ENCODE data around the gene ESYT1. TPM values are rescaled to one million over a fixed set of nuclear protein-coding genes. Genes with fewer than 3 reads are reported as not detected.
A peak's percentile ranks its signal among the peaks of the same experiment; 100 is the strongest.

Gene ESYT1
- polyA plus RNA-seq, 4 donors: 74.7 to 87.1 (median 75.3) TPM

- DNase-seq (ENCODE audit: low read depth in 4 of 4, low spot score in 2 of 4): no peak
Observed at GRCh38 chr12:56164345-56164729, 36.3 kb downstream of the ESYT1 start.

- DNase-seq (ENCODE audit: low read depth in 4 of 4, low spot score in 2 of 4): no peak
Observed at GRCh38 chr12:56165369-56165768, 37.3 kb downstream of the ESYT1 start.

GRCh38 chr12:56169229-56169759, 41.2 kb downstream of the ESYT1 start:
- no peak for DNase-seq (ENCODE audit: low read depth in 4 of 4, low spot score in 2 of 4)

- DNase-seq (ENCODE audit: low read depth in 4 of 4, low spot score in 2 of 4): no peak
Observed at GRCh38 chr12:56172839-56173238, 44.8 kb downstream of the ESYT1 start.

GRCh38 chr12:56178347-56178746, 50.3 kb downstream of the ESYT1 start:
- no peak for DNase-seq (ENCODE audit: low read depth in 4 of 4, low spot score in 2 of 4)

GRCh38 chr12:56186957-56187356, 58.9 kb downstream of the ESYT1 start:
- DNase-seq (ENCODE audit: low read depth in 4 of 4, low spot score in 2 of 4): no peak

- no peak for DNase-seq (ENCODE audit: low read depth in 4 of 4, low spot score in 2 of 4)
Observed at GRCh38 chr12:56188131-56188777, 60.2 kb downstream of the ESYT1 start.

- DNase-seq (ENCODE audit: low read depth in 4 of 4, low spot score in 2 of 4): no peak
Observed at GRCh38 chr12:56188778-56189098, 60.7 kb downstream of the ESYT1 start.

GRCh38 chr12:56189099-56189917, 61.2 kb downstream of the ESYT1 start, which contains the start of gene SMARCC2:
SMARCC2 (minus strand) TSS chr12:56189483; CDS start chr12:56189461, 22 bp downstream.
- peak; percentile 56 to 82 (median 70) for DNase-seq (ENCODE audit: low read depth in 4 of 4, low spot score in 2 of 4)

- DNase-seq (ENCODE audit: low read depth in 4 of 4, low spot score in 2 of 4): peak; percentile 86 to 93 (median 90)
Observed at GRCh38 chr12:56189918-56190694, 62.0 kb downstream of the ESYT1 start.

- no peak for DNase-seq (ENCODE audit: low read depth in 4 of 4, low spot score in 2 of 4)
Observed at GRCh38 chr12:56190695-56191155, 62.7 kb downstream of the ESYT1 start.

- no peak for DNase-seq (ENCODE audit: low read depth in 4 of 4, low spot score in 2 of 4)
Observed at GRCh38 chr12:56192582-56192981, 64.5 kb downstream of the ESYT1 start.

- peak in 3 of 4 donors; percentile 56 to 84 (median 65) for DNase-seq (ENCODE audit: low read depth in 4 of 4, low spot score in 2 of 4)
Observed at GRCh38 chr12:56193025-56193578, 65.0 kb downstream of the ESYT1 start.

Other genes with a start within 250 kb of the ESYT1 start
- 10 to 100 TPM; 34.9 to 41.9 (median 36.4) TPM for gene PYM1, start 200.4 kb upstream of the ESYT1 start, polyA plus RNA-seq (ENCODE audit: insufficient read length in 4 of 4)
- 10 to 100 TPM; 15.8 to 26.4 (median 21.8) TPM for gene DGKA, start 197.1 kb upstream of the ESYT1 start, polyA plus RNA-seq (ENCODE audit: insufficient read length in 4 of 4)
- 1 to 10 TPM; 3.3 to 4.6 (median 4.2) TPM for gene PMEL, start 162.2 kb upstream of the ESYT1 start, polyA plus RNA-seq (ENCODE audit: insufficient read length in 4 of 4)
- 10 to 100 TPM; 52.0 to 75.1 (median 67.0) TPM for gene CDK2, start 161.4 kb upstream of the ESYT1 start, polyA plus RNA-seq (ENCODE audit: insufficient read length in 4 of 4)
- gene RAB5B, start 154.2 kb upstream of the ESYT1 start, polyA plus RNA-seq (ENCODE audit: insufficient read length in 4 of 4): 100 to 1,000 TPM; 155 to 162 (median 160) TPM
- gene SUOX, start 131.0 kb upstream of the ESYT1 start, polyA plus RNA-seq (ENCODE audit: insufficient read length in 4 of 4): 10 to 100 TPM; 40.9 to 57.7 (median 52.6) TPM
- gene IKZF4, start 107.2 kb upstream of the ESYT1 start, polyA plus RNA-seq (ENCODE audit: insufficient read length in 4 of 4): 10 to 100 TPM; 13.9 to 26.8 (median 19.6) TPM
- 100 to 1,000 TPM; 119 to 541 (median 268) TPM for gene RPS26, start 86.3 kb upstream of the ESYT1 start, polyA plus RNA-seq (ENCODE audit: insufficient read length in 4 of 4)
- 100 to 1,000 TPM in 1 of 4 donors, 10 to 100 TPM in 3; 57.6 to 108 (median 87.7) TPM for gene ERBB3, start 48.1 kb upstream of the ESYT1 start, polyA plus RNA-seq (ENCODE audit: insufficient read length in 4 of 4)
- 100 to 1,000 TPM; 148 to 165 (median 156) TPM for gene PA2G4, start 23.7 kb upstream of the ESYT1 start, polyA plus RNA-seq (ENCODE audit: insufficient read length in 4 of 4)
- gene RPL41, start 11.6 kb upstream of the ESYT1 start, polyA plus RNA-seq (ENCODE audit: insufficient read length in 4 of 4): 1,000 to 10,000 TPM; 4,437 to 5,971 (median 5,319) TPM
- gene ZC3H10, start 10.0 kb upstream of the ESYT1 start, polyA plus RNA-seq (ENCODE audit: insufficient read length in 4 of 4): 1 to 10 TPM; 5.8 to 8.4 (median 6.2) TPM
- 100 to 1,000 TPM; 158 to 212 (median 171) TPM for gene MYL6B, start 24.3 kb downstream of the ESYT1 start, polyA plus RNA-seq (ENCODE audit: insufficient read length in 4 of 4)
- gene MYL6, start 30.1 kb downstream of the ESYT1 start, polyA plus RNA-seq (ENCODE audit: insufficient read length in 4 of 4): 1,000 to 10,000 TPM; 1,610 to 2,370 (median 1,767) TPM
- 100 to 1,000 TPM in 3 of 4 donors, 10 to 100 TPM in 1; 97.5 to 151 (median 128) TPM for gene SMARCC2, start 61.2 kb downstream of the ESYT1 start, polyA plus RNA-seq (ENCODE audit: insufficient read length in 4 of 4)
- gene RNF41, start 93.7 kb downstream of the ESYT1 start, polyA plus RNA-seq (ENCODE audit: insufficient read length in 4 of 4): 10 to 100 TPM; 44.0 to 46.6 (median 45.4) TPM
- 10 to 100 TPM; 28.6 to 32.9 (median 30.8) TPM for gene NABP2, start 96.1 kb downstream of the ESYT1 start, polyA plus RNA-seq (ENCODE audit: insufficient read length in 4 of 4)
- gene SLC39A5, start 101.8 kb downstream of the ESYT1 start, polyA plus RNA-seq (ENCODE audit: insufficient read length in 4 of 4): 10 to 100 TPM; 46.5 to 69.1 (median 59.7) TPM
- gene ANKRD52, start 130.1 kb downstream of the ESYT1 start, polyA plus RNA-seq (ENCODE audit: insufficient read length in 4 of 4): 10 to 100 TPM; 24.0 to 45.9 (median 31.5) TPM
- 10 to 100 TPM; 13.3 to 20.7 (median 19.0) TPM for gene COQ10A, start 138.7 kb downstream of the ESYT1 start, polyA plus RNA-seq (ENCODE audit: insufficient read length in 4 of 4)
- gene CS, start 172.1 kb downstream of the ESYT1 start, polyA plus RNA-seq (ENCODE audit: insufficient read length in 4 of 4): 100 to 1,000 TPM; 169 to 213 (median 200) TPM
- gene CNPY2, start 187.7 kb downstream of the ESYT1 start, polyA plus RNA-seq (ENCODE audit: insufficient read length in 4 of 4): 100 to 1,000 TPM; 143 to 174 (median 159) TPM
- gene PAN2, start 205.7 kb downstream of the ESYT1 start, polyA plus RNA-seq (ENCODE audit: insufficient read length in 4 of 4): 100 to 1,000 TPM in 2 of 4 donors, 10 to 100 TPM in 2; 51.8 to 138 (median 92.9) TPM
- 1 to 10 TPM in 1 of 4 donors, under 1 TPM in 3; 0.59 to 1.2 (median 0.75) TPM for gene IL23A, start 210.6 kb downstream of the ESYT1 start, polyA plus RNA-seq (ENCODE audit: insufficient read length in 4 of 4)
- 100 to 1,000 TPM in 2 of 4 donors, 10 to 100 TPM in 2; 71.1 to 156 (median 114) TPM for gene STAT2, start 231.8 kb downstream of the ESYT1 start, polyA plus RNA-seq (ENCODE audit: insufficient read length in 4 of 4)
- under 1 TPM; 0.09 to 0.14 (median 0.12) TPM for gene APOF, start 234.6 kb downstream of the ESYT1 start, polyA plus RNA-seq (ENCODE audit: insufficient read length in 4 of 4)

Measured in left renal cortex interstitium (tissue), 4 donors.